Prostate gland (tissue), 2 donors: ENCODE measurements around the gene AFAP1L1.

Experiments used
- CTCF ChIP-seq, 4 experiments: fragments of 200-600 bp in 2 of 4; fragments of 450-650 bp in 2 of 4; sonication (generic) in 2 of 4; IDR thresholded peaks; 1 replicate in 3 of 4; 2 replicates in 1 of 4; pipeline ENCODE4 v1.5.1; 2016 to 2019; ENCODE audit warnings: antibody characterized with exemption in 4 of 4, mild to moderate bottlenecking in 2 of 4, moderate library complexity in 2 of 4
- POLR2A ChIP-seq: fragments of 450-650 bp; IDR thresholded peaks from one replicate; pipeline ENCODE4 v1.6.1; 2016; ENCODE audit warnings: antibody characterized with exemption, mild to moderate bottlenecking
- POLR2AphosphoS5 ChIP-seq: sonication (generic); formaldehyde crosslinking; IDR thresholded peaks from one replicate; pipeline ENCODE4 v1.6.1; 2017; ENCODE audit warnings: antibody characterized with exemption

DNA sequence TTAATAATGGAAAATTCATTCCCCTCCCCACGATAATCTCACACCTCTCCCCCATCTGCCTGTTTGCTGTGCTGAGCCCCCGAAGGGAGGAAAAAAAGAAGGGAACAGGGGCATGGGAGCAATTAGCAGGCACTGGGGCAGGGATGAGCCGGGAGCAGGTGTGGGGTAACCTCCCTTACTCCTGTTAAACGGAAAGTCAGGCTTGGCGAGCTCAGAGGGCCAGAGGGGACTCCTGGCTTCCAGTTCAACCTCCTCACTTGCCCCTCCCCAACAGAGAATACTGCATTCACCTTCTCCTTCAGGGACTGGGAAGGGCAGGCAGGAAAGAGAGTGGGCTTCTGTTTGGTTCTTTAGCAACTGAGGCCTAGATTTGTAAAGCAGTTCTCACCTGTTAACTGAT is 1.6 kb downstream of the AFAP1L1 start:
- TF ChIP-seq CTCF (IDR thresholded peaks at IDR 0.05), result no peak
- TF ChIP-seq POLR2AphosphoS5, result no peak
- TF ChIP-seq POLR2A, result no peak
